GM21515 (cell line): ENCODE results near the gene TGOLN2.

ENCODE experiments used
- ATAC-seq: cut with Tn5 transposase; IDR thresholded peaks from one replicate; pipeline ENCODE4 v1.9.1; 2021; ENCODE audit not compliant: unreplicated experiment

TGOLN2 gene

DNA sequence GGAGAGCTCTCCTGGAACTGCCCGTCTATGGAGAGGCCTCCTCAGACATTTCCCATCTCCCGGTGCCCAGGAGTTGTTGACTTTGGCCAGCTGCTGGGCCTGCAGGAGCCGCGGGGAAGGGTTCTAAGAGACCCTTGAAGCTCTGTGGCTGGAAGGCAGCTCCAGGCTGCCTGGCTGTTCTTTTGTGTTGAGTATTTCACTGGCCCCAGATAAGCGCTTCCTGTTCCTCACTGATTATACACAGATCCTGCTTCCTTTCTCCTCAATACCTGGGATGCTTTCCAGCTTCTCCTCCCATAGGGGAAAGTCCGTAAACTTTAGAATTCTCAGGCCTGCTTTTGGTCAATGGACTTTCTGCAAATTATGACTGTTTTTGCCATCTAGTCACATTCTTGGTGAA lies 57.8 kb downstream of the TGOLN2 start:
- ATAC-seq, result no peak
